Transverse colon (tissue), 4 donors: ENCODE measurements around the gene SYPL2. TPM values are rescaled to one million over a fixed set of nuclear protein-coding genes. Genes with fewer than 3 reads are reported as not detected.

Source experiments
- DNase-seq: peaks from one replicate; pipeline ENCODE4 v3.0.0-alpha.2; 2019
- H3K27ac ChIP-seq, 4 donors: fragments of 200-600 bp; sonication (generic); 2 replicates each; pipeline ENCODE4 v1.5.1; 2016 to 2018; ENCODE audit warnings: inconsistent platforms in 4 of 4
- H3K27me3 ChIP-seq: fragments of 200-600 bp; sonication (generic); 2 replicates; pipeline ENCODE4 v1.5.1; 2017; ENCODE audit warnings: inconsistent platforms
- H3K36me3 ChIP-seq, 4 donors: fragments of 200-600 bp; sonication (generic); 2 replicates each; pipeline ENCODE4 v1.5.1; 2017 to 2019; ENCODE audit warnings: inconsistent platforms in 4 of 4
- H3K4me1 ChIP-seq, 4 donors: fragments of 200-600 bp; sonication (generic); 2 replicates each; pipeline ENCODE4 v1.5.1; 2017 to 2020; ENCODE audit warnings: inconsistent platforms in 4 of 4
- H3K4me3 ChIP-seq, 4 donors: fragments of 200-600 bp; sonication (generic); 1 replicate in 1 of 4; 2 replicates in 3 of 4; pipeline versions ENCODE4 v1.5.1 to v1.6.1; 2017 to 2019; ENCODE audit warnings: inconsistent platforms in 4 of 4
- H3K9me3 ChIP-seq, 2 donors: fragments of 200-600 bp; sonication (generic); 2 replicates each; pipeline ENCODE4 v1.5.1; 2017 to 2019; ENCODE audit warnings: inconsistent platforms in 2 of 2
- CTCF ChIP-seq, 5 experiments: fragments of 200-600 bp in 3 of 5; fragments of 450-650 bp in 2 of 5; sonication (generic) in 3 of 5; IDR thresholded peaks; 1 replicate in 2 of 5; 2 replicates in 3 of 5; pipeline ENCODE4 v1.5.1; 2016 to 2017; ENCODE audit warnings: antibody characterized with exemption in 5 of 5, inconsistent platforms in 3 of 5, mild to moderate bottlenecking in 2 of 5, moderate library complexity in 1 of 5
- EP300 ChIP-seq: sonication (generic); formaldehyde crosslinking; IDR thresholded peaks from one replicate; pipeline ENCODE4 v1.6.1; 2017; ENCODE audit warnings: antibody characterized with exemption, low read depth
- POLR2A ChIP-seq: fragments of 450-650 bp; IDR thresholded peaks from one replicate; pipeline ENCODE4 v1.6.1; 2016; ENCODE audit warnings: antibody characterized with exemption, mild to moderate bottlenecking, moderate library complexity
- POLR2AphosphoS5 ChIP-seq, 3 donors: sonication (generic); formaldehyde crosslinking; IDR thresholded peaks; one replicate each; pipeline ENCODE4 v1.6.1; 2016; ENCODE audit warnings: antibody characterized with exemption in 3 of 3
- WGBS, 2 donors: methylation state at CpG; one replicate each; pipeline ENCODE4 v1.1.5; 2018; ENCODE audit warnings: low coverage in 1 of 2; 5-methylcytosine and 5-hydroxymethylcytosine counted together
- in situ Hi-C, 4 donors: fragments of 200-750 bp; cut with MboI; loops; one replicate each; pipeline versions ENCODE4 v1.15.0 to v1.15.1; 2017; ENCODE audit warnings: low sequenced_read_pairs in 3 of 4, low pct_ligation_motif_present in 1 of 4, low pct_unique_long_range_greater_than_20kb in 1 of 4
- intact Hi-C: fragments of 100-400 bp; cut with DNase I; formaldehyde crosslinking; loops from one replicate; pipeline ENCODE4 v1.15.1; 2023; ENCODE audit warnings: low total_unique reads
- total RNA-seq, 4 donors: library from RNA; depleted of rRNA; stranded (reverse); fragments of >200 nt; gene quantifications; one replicate each; pipeline ENCODE4 v1.1.0, GENCODE V29; 2016

The SYPL2 gene
- total RNA-seq, 4 donors from 2014 or later = 0.40 to 4.1 (median 0.44) TPM

- TF ChIP-seq POLR2A (no peak), CTCF (IDR thresholded peaks at IDR 0.05) (no peak), POLR2AphosphoS5 (IDR thresholded peaks at IDR 0.05) (no peak), EP300 (no peak)
- Histone ChIP-seq H3K9me3 (no peaks in the 10 kb centered on the region), H3K4me3 (no peak overlapping the region), H3K36me3 (no peaks in the 10 kb centered on the region), H3K4me1 (peaks cover 4 to 15% (median 7%) of the 10 kb centered on the region in 4 donors), H3K27ac (no peak overlapping the region), H3K27me3 (no peaks in the 10 kb centered on the region)
- in situ Hi-C loops = loop anchor here in 1 of 4 donors (25.0 kb wide), 1 partner anchor 459 kb away; the partner anchor contains the start of gene AHCYL1
- 85% methylated on average over 9 of the region's 9 CpGs; no CpG with 5 or more reads in 1 of the 2 donors for WGBS, 2 donors
- intact Hi-C loops = no loop called here
- no peak for DNase-seq
Measured at GRCh38 chr1:109527846-109528695, 61.7 kb downstream of the SYPL2 start.

DNA sequence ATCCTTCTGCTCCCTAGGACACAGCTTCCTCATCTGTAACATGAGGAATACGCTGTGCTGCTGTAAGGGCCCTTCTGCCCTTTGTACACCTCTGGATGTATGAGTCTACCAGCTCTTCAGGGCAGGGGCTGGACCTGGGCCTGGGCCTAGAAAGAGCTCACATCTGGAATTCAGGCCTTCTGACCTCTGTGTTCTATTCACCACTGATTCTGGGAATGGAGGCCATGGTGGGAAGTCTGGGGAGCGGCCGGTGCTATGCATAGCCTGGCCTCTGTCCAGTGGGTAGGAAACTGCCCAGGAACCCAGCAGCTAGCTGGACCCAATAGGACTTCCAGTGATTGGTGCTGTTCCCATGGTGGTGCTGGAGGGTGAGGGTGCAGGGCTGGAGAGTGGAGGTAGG is 62.4 kb downstream of the SYPL2 start:
- peaks cover 4 to 15% (median 7%) of the 10 kb centered on the region in 4 donors for H3K4me1 ChIP-seq
- intact Hi-C loops (no loop called here), in situ Hi-C loops (loop anchor here in 1 of 4 donors (25.0 kb wide), 1 partner anchor 459 kb away; the partner anchor contains the start of gene AHCYL1)
- no peaks in the 10 kb centered on the region for H3K27me3 ChIP-seq
- no peak overlapping the region for H3K4me3 ChIP-seq
- TF ChIP-seq POLR2AphosphoS5 (IDR thresholded peaks at IDR 0.05) (no peak), POLR2A (no peak), EP300 (no peak), CTCF (IDR thresholded peaks at IDR 0.05) (no peak)
- H3K27ac ChIP-seq = no peak overlapping the region
- no peaks in the 10 kb centered on the region for H3K36me3 ChIP-seq
- WGBS, 2 donors = 94% methylated on average over 3 of the region's 3 CpGs; no CpG with 5 or more reads in 1 of the 2 donors
- DNase-seq = no peak
- H3K9me3 ChIP-seq = no peaks in the 10 kb centered on the region

DNA sequence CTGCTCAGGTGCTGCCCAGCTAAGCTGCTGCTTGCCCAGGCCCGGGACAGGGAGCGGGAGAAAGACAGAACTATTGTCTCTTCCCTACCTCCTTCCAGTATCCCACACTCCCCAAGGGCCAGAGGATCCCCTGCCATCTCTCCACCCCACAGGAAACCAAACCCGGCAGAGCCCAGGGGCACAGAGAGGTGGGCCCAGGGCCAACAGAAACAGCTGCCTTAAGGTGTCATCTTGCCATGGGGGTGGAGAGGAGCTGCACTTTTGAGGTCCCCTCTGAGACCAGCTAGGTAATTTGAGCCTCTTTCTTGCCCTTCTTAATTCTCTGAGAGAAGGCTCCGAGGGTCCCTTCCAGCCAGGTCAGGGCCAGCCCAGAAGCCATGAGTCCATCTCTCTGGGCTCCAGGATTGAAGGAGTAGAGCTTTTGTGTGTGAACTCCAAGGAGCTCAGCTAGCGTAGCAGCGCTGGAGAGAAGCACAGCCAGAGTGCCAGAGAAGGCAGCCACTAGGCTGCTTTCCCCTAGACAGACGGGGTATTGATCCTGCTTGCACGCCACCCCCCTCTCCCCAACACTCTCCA is 63.6 kb downstream of the SYPL2 start:
- intact Hi-C loops = loop anchor here (2.0 kb wide), 1 partner anchor 31 kb away; no protein-coding TSS in a partner anchor
- 73% methylated on average over 7 of the region's 8 CpGs; no CpG with 5 or more reads in 1 of the 2 donors for WGBS, 2 donors
- Histone ChIP-seq H3K36me3 (no peaks in the 10 kb centered on the region), H3K9me3 (no peaks in the 10 kb centered on the region), H3K27me3 (no peaks in the 10 kb centered on the region), H3K27ac (no peak overlapping the region), H3K4me1 (peaks cover 4 to 15% (median 7%) of the 10 kb centered on the region in 4 donors), H3K4me3 (no peak overlapping the region)
- TF ChIP-seq POLR2A (no peak), POLR2AphosphoS5 (IDR thresholded peaks at IDR 0.05) (no peak)
- DNase-seq = no peak
- in situ Hi-C loops = loop anchor here (5.0 to 25.0 kb wide), 5 partner anchors 33 to 457 kb away; partner anchors contain the start of gene AHCYL1 (in 1 of the 4)

DNA sequence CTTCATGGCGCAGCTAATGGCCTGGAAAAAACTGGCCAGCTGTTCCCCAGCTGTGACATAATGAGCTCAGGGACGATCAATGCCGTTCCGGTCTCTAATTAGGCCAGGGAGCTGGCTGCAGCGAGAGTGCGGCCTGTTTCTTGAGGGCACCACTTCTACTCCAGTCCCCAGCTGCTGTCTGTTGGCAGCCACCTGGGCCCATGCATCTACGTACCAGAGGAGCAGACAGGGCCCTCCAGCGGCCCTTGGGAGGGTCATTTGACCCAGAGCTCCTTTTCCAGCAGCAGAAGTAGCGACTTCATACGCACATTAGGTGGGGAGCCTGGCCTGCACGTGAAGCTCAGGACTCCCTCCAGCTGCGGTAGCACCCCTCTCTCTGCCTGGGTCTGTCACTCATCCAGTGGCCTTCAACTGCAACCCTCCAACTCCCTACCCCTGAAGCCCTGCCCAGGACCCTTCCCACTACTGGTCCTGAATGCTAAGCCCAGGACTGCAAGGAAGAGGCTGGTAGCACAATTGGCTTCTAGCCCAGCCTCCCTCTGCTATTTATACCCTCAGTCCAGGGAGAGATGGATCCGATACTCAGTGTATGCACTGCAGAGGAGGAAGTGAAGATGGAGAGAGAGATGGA is 64.2 kb downstream of the SYPL2 start:
- Histone ChIP-seq H3K4me3 (no peak overlapping the region), H3K9me3 (no peaks in the 10 kb centered on the region), H3K27me3 (no peaks in the 10 kb centered on the region), H3K4me1 (peaks cover 4 to 15% (median 7%) of the 10 kb centered on the region in 4 donors), H3K36me3 (no peaks in the 10 kb centered on the region), H3K27ac (no peak overlapping the region)
- no peak for DNase-seq
- in situ Hi-C loops (loop anchor here (5.0 to 25.0 kb wide), 5 partner anchors 33 to 457 kb away; partner anchors contain the start of gene AHCYL1 (in 1 of the 4)), intact Hi-C loops (loop anchor here (2.0 kb wide), 1 partner anchor 32 kb away; no protein-coding TSS in a partner anchor)
- WGBS, 2 donors = 78 to 83% methylated on average over 3 to 13 of the region's 13 CpGs
- TF ChIP-seq CTCF (IDR thresholded peaks at IDR 0.05) (no peak), EP300 (no peak), POLR2AphosphoS5 (IDR thresholded peaks at IDR 0.05) (no peak), POLR2A (no peak)
